Common myeloid progenitor, CD34-positive (primary cell): ENCODE data around the gene CFAP157.
A peak's percentile ranks its signal among the peaks of the same experiment; 100 is the strongest.

Source experiments
- CTCF ChIA-PET: fragments of 350-600 bp; sonication (Branson Sonifier 250); formaldehyde crosslinking; loops from one replicate; lab custom pipeline; 2021; ENCODE audit warnings: antibody characterized with exemption; lab: Charles Lee
- POLR2A ChIA-PET: fragments of 350-600 bp; sonication (Branson Sonifier 250); formaldehyde crosslinking; loops from one replicate; lab custom pipeline; 2021; ENCODE audit warnings: antibody characterized with exemption; lab: Charles Lee
- DNase-seq, 3 donors: peaks; one replicate each; pipeline versions ENCODE4 v3.0.0 to v3.0.0-alpha.2; 2013
- H3K27ac ChIP-seq, 2 experiments: 1 replicate in 1 of 2; 2 replicates in 1 of 2; pipeline ENCODE4 v1.7.0; 2013; ENCODE audit warnings: inconsistent platforms in 2 of 2, low read length in 2 of 2, mild to moderate bottlenecking in 2 of 2, low read depth in 1 of 2, moderate library complexity in 1 of 2; ENCODE audit not compliant: severe bottlenecking in 2 of 2, insufficient read depth in 1 of 2, poor library complexity in 1 of 2
- H3K27me3 ChIP-seq, 5 experiments: replicated peaks in 2 of 5; 1 replicate in 3 of 5; 2 replicates in 2 of 5; pipeline versions ENCODE4 v1.6.1 to v1.7.0; 2013; ENCODE audit warnings: low read length in 4 of 5, mild to moderate bottlenecking in 2 of 5, moderate library complexity in 2 of 5, inconsistent platforms in 1 of 5; ENCODE audit not compliant: insufficient read depth in 5 of 5, control insufficient read depth in 4 of 5
- H3K36me3 ChIP-seq, 4 experiments: 1 replicate in 2 of 4; 2 replicates in 2 of 4; pipeline versions ENCODE4 v1.6.1 to v1.7.0; 2013; ENCODE audit warnings: low read length in 3 of 4, control low read depth in 1 of 4, mild to moderate bottlenecking in 1 of 4; ENCODE audit not compliant: control insufficient read depth in 4 of 4, insufficient read depth in 4 of 4
- H3K4me1 ChIP-seq, 4 experiments: 1 replicate in 3 of 4; 2 replicates in 1 of 4; pipeline versions ENCODE4 v1.6.1 to v1.7.1; 2013; ENCODE audit warnings: low read length in 3 of 4, mild to moderate bottlenecking in 3 of 4, control low read depth in 1 of 4, inconsistent platforms in 1 of 4, moderate library complexity in 1 of 4; ENCODE audit not compliant: control insufficient read depth in 4 of 4, insufficient read depth in 4 of 4; ENCODE audit errors: control extremely low read depth in 1 of 4
- H3K4me3 ChIP-seq, 7 experiments: 1 replicate in 4 of 7; 2 replicates in 3 of 7; pipeline versions ENCODE4 v1.5.1 to v1.7.0; 2013; ENCODE audit warnings: mild to moderate bottlenecking in 7 of 7, low read length in 6 of 7, moderate library complexity in 6 of 7, inconsistent platforms in 2 of 7, low read depth in 2 of 7, control low read depth in 1 of 7; ENCODE audit not compliant: insufficient read depth in 4 of 7, control insufficient read depth in 1 of 7; ENCODE audit errors: extremely low read depth in 1 of 7
- H3K9me3 ChIP-seq, 5 experiments: 1 replicate in 4 of 5; 2 replicates in 1 of 5; pipeline versions ENCODE4 v1.6.1 to v1.7.1; 2013; ENCODE audit warnings: low read length in 4 of 5, mild to moderate bottlenecking in 2 of 5, inconsistent platforms in 1 of 5, low read depth in 1 of 5, moderate library complexity in 1 of 5; ENCODE audit not compliant: control insufficient read depth in 4 of 5, insufficient read depth in 2 of 5; ENCODE audit errors: control extremely low read depth in 1 of 5
- WGBS: methylation state at CpG from one replicate; pipeline ENCODE4 v1.1.5; 2013; ENCODE audit not compliant: insufficient coverage; 5-methylcytosine and 5-hydroxymethylcytosine counted together

Gene CFAP157

GRCh38 chr9:127731938-127732337, 25.1 kb downstream of the CFAP157 start:
- ChIA-PET CTCF (interaction anchor here (1.4 to 2.9 kb wide), 3 partner anchors 12 to 144 kb away, joined by 3 to 14 read pairs (median 4); no protein-coding TSS in a partner anchor), POLR2A (no interaction called here)
- WGBS: 97% methylated on average over 15 of the region's 16 CpGs
- Histone ChIP-seq H3K36me3 (peaks cover 0 to 16% (median 8%) of the 10 kb centered on the region in 4 experiments), H3K27ac (no peak overlapping the region), H3K27me3 (no peaks in the 10 kb centered on the region), H3K4me1 (peaks cover 0 to 22% (median 15%) of the 10 kb centered on the region in 4 experiments), H3K9me3 (no peaks in the 10 kb centered on the region), H3K4me3 (no peak overlapping the region)
- no peak for DNase-seq

GRCh38 chr9:127732444-127732843, 25.7 kb downstream of the CFAP157 start:
- CTCF ChIA-PET: interaction anchor here (0.8 to 2.9 kb wide), 4 partner anchors 12 to 145 kb away, joined by 3 to 14 read pairs (median 4); no protein-coding TSS in a partner anchor
- DNase-seq: no peak

GRCh38 chr9:127733614-127734013, 26.8 kb downstream of the CFAP157 start:
- POLR2A ChIA-PET: interaction anchor here (0.7 kb wide), 1 partner anchor 46 kb away, joined by 5 read pairs; no protein-coding TSS in a partner anchor
- no peak overlapping the region for H3K27ac ChIP-seq
- no peak for DNase-seq
- peaks cover 0 to 22% (median 15%) of the 10 kb centered on the region in 4 experiments for H3K4me1 ChIP-seq
- H3K4me3 ChIP-seq: no peak overlapping the region
- no peaks in the 10 kb centered on the region for H3K9me3 ChIP-seq
- 79% methylated on average over 2 of the region's 2 CpGs for WGBS
- CTCF ChIA-PET: interaction anchor here (0.8 to 2.7 kb wide), 11 partner anchors 18 to 233 kb away, joined by 3 to 14 read pairs (median 4); partner anchors contain the start of genes PTRH1 and TTC16
- H3K27me3 ChIP-seq: no peaks in the 10 kb centered on the region
- H3K36me3 ChIP-seq: peaks cover 3 to 24% (median 16%) of the 10 kb centered on the region in 4 experiments

More at GRCh38 chr9:127732444-127732843, 25.7 kb downstream of the CFAP157 start:
- POLR2A ChIA-PET: no interaction called here
- Histone ChIP-seq H3K27me3 (no peaks in the 10 kb centered on the region), H3K4me1 (peaks cover 0 to 22% (median 15%) of the 10 kb centered on the region in 4 experiments), H3K27ac (no peak overlapping the region), H3K4me3 (no peak overlapping the region), H3K36me3 (peaks cover 0 to 16% (median 8%) of the 10 kb centered on the region in 4 experiments), H3K9me3 (no peaks in the 10 kb centered on the region)
- 95% methylated on average over 19 of the region's 21 CpGs for WGBS

- 69% methylated on average over 21 of the region's 22 CpGs for WGBS
- DNase-seq: no peak
- Histone ChIP-seq H3K4me3 (peak overlapping the region; percentile 53 to 87 (median 71)), H3K27ac (peak overlapping the region in 1 of 2 experiments; percentile 88), H3K36me3 (peaks cover 4 to 30% (median 19%) of the 10 kb centered on the region in 4 experiments), H3K9me3 (no peaks in the 10 kb centered on the region), H3K27me3 (no peaks in the 10 kb centered on the region), H3K4me1 (peaks cover 0 to 22% (median 15%) of the 10 kb centered on the region in 4 experiments)
- POLR2A ChIA-PET: interaction anchor here (1.0 to 1.9 kb wide), 3 partner anchors 10 to 50 kb away, joined by 4 to 12 read pairs (median 5); partner anchors contain the start of genes CDK9, PTRH1 and TTC16
- CTCF ChIA-PET: interaction anchor here (0.7 to 2.7 kb wide), 41 partner anchors 10 to 519 kb away, joined by 3 to 15 read pairs (median 4); partner anchors contain the start of genes PTRH1, ST6GALNAC6 and TTC16
These were observed 27.5 kb downstream of the CFAP157 start for GRCh38 chr9:127734247-127734746.

- Histone ChIP-seq H3K27me3 (no peaks in the 10 kb centered on the region), H3K4me3 (peak within 1 kb of the TSS; percentile 53 to 87 (median 71)), H3K9me3 (no peaks in the 10 kb centered on the region), H3K36me3 (peaks cover 4 to 37% (median 25%) of the 10 kb centered on the region in 4 experiments), H3K4me1 (peaks cover 0 to 22% (median 15%) of the 10 kb centered on the region in 4 experiments), H3K27ac (peak within 1 kb of the TSS; percentile 87 to 88)
- ChIA-PET POLR2A (interaction anchor here (0.6 to 1.9 kb wide), 5 partner anchors 10 to 58 kb away, joined by 3 to 12 read pairs (median 5); partner anchors contain the start of genes CDK9, PTRH1 and TTC16), CTCF (interaction anchor here (0.7 to 2.7 kb wide), 46 partner anchors 9 to 520 kb away, joined by 3 to 15 read pairs (median 4); partner anchors contain the start of genes PTRH1, ST6GALNAC6 and TTC16)
- DNase-seq: peak; percentile 98 to 99 (median 99)
- WGBS: 0% methylated on average over 74 of the region's 76 CpGs
These were observed 28.1 kb downstream of the CFAP157 start, which contains the start of gene TOR2A for GRCh38 chr9:127734747-127735529. TOR2A (minus strand) TSS chr9:127735294; CDS start chr9:127735270, 24 bp downstream.

GRCh38 chr9:127735530-127736185, 28.9 kb downstream of the CFAP157 start:
- CTCF ChIA-PET: interaction anchor here (0.7 to 2.7 kb wide), 22 partner anchors 22 to 232 kb away, joined by 3 to 14 read pairs (median 4); partner anchors contain the start of gene ST6GALNAC6
- POLR2A ChIA-PET: interaction anchor here (0.6 to 1.9 kb wide), 4 partner anchors 9 to 57 kb away, joined by 3 to 12 read pairs (median 6); partner anchors contain the start of genes CDK9, PTRH1 and TTC16
- peak in 2 of 3 donors; percentile 30 to 35 for DNase-seq
- H3K9me3 ChIP-seq: no peaks in the 10 kb centered on the region
- peaks cover 7 to 41% (median 29%) of the 10 kb centered on the region in 4 experiments for H3K36me3 ChIP-seq
- H3K4me1 ChIP-seq: peaks cover 0 to 22% (median 15%) of the 10 kb centered on the region in 4 experiments
- no peaks in the 10 kb centered on the region for H3K27me3 ChIP-seq
- peak overlapping the region in 2 of 7 experiments; percentile 55 to 84 for H3K4me3 ChIP-seq
- H3K27ac ChIP-seq: peak overlapping the region; percentile 87 to 88
- 58% methylated on average over 14 of the region's 15 CpGs for WGBS
